ENCODE results near the gene C22orf15. TPM values are rescaled to one million over a fixed set of nuclear protein-coding genes. Genes with fewer than 3 reads are reported as not detected.

The C22orf15 gene
- total and polyA plus RNA-seq, 2 donors (not counting 3 experiments of a cell fraction or from before 2014, with no cell fraction given): 0.86 TPM; not detected in 1

DNA sequence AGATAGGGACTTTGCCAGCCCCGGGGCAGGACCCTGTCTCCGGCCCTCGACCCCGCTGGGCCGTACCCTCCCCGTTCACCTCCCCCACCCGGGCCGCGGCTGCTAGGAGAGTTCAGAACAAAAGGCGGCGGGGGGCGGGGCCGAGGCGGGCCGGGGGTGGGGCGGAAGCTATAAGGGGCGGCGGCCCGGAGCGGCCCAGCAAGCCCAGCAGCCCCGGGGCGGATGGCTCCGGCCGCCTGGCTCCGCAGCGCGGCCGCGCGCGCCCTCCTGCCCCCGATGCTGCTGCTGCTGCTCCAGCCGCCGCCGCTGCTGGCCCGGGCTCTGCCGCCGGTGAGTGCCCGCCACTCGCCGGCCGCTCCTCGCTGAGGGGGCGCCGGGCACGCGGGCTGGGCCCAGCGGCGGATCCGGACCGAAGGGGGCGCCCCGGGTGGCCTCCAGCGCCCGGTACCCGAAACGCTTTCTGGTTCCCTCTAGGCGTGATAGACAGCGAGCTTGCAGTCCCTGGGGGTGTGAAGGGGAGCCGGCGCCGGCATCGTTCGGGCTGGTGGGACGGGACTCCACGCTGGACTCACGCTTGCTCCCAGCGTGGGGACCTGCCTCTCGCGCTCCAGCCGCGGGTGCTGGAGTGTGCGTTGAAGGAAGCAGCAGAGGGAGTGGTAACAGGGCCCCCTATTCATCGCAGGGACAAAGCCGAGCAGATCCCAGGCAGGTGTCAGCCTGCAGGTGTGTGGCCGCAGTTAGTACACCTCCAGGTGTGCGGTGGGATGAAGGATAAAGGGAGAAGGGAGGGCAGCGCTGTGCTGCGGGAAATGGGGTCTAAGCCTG lies 10.1 kb downstream of the C22orf15 start, which contains the start of gene MMP11:
MMP11 (plus strand) TSS at position 201 of the 825 bp plus-strand sequence; CDS start at position 223, 22 bp downstream.
- TF ChIP-seq, protein P1, sequence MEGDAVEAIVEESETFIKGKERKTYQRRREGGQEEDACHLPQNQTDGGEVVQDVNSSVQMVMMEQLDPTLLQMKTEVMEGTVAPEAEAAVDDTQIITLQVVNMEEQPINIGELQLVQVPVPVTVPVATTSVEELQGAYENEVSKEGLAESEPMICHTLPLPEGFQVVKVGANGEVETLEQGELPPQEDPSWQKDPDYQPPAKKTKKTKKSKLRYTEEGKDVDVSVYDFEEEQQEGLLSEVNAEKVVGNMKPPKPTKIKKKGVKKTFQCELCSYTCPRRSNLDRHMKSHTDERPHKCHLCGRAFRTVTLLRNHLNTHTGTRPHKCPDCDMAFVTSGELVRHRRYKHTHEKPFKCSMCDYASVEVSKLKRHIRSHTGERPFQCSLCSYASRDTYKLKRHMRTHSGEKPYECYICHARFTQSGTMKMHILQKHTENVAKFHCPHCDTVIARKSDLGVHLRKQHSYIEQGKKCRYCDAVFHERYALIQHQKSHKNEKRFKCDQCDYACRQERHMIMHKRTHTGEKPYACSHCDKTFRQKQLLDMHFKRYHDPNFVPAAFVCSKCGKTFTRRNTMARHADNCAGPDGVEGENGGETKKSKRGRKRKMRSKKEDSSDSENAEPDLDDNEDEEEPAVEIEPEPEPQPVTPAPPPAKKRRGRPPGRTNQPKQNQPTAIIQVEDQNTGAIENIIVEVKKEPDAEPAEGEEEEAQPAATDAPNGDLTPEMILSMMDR (IDR thresholded peaks at IDR 0.05; ENCODE audit: extremely low read depth in 1 of 2, insufficient read depth in 1 of 2, low read depth in 1 of 2, low read length in 2 of 2): no peak
- TF ChIP-seq FOS (IDR thresholded peaks at IDR 0.05; ENCODE audit: borderline replicate concordance, insufficient read depth, low read length) (no peak), POLR2A (IDR thresholded peaks at IDR 0.05; ENCODE audit: low read depth, low read length) (peak; percentile 39), EZH2 (IDR thresholded peaks at IDR 0.05; ENCODE audit: borderline replicate concordance, low read depth, low read length, severe bottlenecking) (no peak), GATA2 (IDR thresholded peaks at IDR 0.05; ENCODE audit: insufficient read depth, insufficient read length, low read depth, low read length) (no peak), JUN (IDR thresholded peaks at IDR 0.05; ENCODE audit: borderline replicate concordance, insufficient read depth, insufficient read length, low read depth) (no peak), POLR2AphosphoS5 (IDR thresholded peaks at IDR 0.05; ENCODE audit: insufficient read depth, low read depth, low read length) (peak; percentile 35), MYC (IDR thresholded peaks at IDR 0.05; ENCODE audit: low read depth, low read length) (no peak)
- TF ChIP-seq, protein P2, sequence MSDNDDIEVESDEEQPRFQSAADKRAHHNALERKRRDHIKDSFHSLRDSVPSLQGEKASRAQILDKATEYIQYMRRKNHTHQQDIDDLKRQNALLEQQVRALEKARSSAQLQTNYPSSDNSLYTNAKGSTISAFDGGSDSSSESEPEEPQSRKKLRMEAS (IDR thresholded peaks at IDR 0.05; ENCODE audit: insufficient read depth, insufficient read length): no peak
- intact Hi-C loops (cut with micrococcal nuclease) (no loop called here), dilution Hi-C loops (cut with MboI; ENCODE audit: extremely low pct_ligation_motif_present, low sequenced_read_pairs) (no loop called here)
- no peaks in the 10 kb centered on the region for H3K27me3 ChIP-seq (ENCODE audit: control insufficient read depth in 2 of 2, insufficient read depth in 2 of 2, low read length in 2 of 2)
- peak within 1 kb of the TSS; percentile 15 to 27 (median 18) for H3K4me3 ChIP-seq (replicated peaks in 1 of 3; ENCODE audit: insufficient read depth in 1 of 3, low read depth in 1 of 3, low read length in 3 of 3)
- H3K9ac ChIP-seq (replicated peaks; ENCODE audit: extremely low read depth, insufficient read depth, low read length): peak within 1 kb of the TSS; percentile 58
- BruUV-seq (replicated peaks): no TSS peak
- FAIRE-seq: no peak
- no peak for DNase-seq (ENCODE audit: low read depth, low spot score)
- ChIA-PET CTCF (interaction anchor here (0.7 to 3.5 kb wide), 4 partner anchors 12 to 77 kb away, joined by 3 to 55 read pairs (median 6); partner anchors contain the start of gene SMARCB1), POLR2A (no interaction called here)
- no peaks in the 10 kb centered on the region for H3K9me1 ChIP-seq (replicated peaks; ENCODE audit: control insufficient read depth, extremely low read depth, insufficient read depth, low read length)
- H2AFZ ChIP-seq (ENCODE audit: low read depth, low read length): peak within 1 kb of the TSS; percentile 98
- H3K9me3 ChIP-seq (replicated peaks; ENCODE audit: control insufficient read depth, insufficient read depth, low read length): no peaks in the 10 kb centered on the region
- peaks cover 15% of the 10 kb centered on the region for H3K4me1 ChIP-seq (ENCODE audit: control insufficient read depth, extremely low read depth, insufficient read depth, low read length)
- H3K79me2 ChIP-seq (ENCODE audit: control insufficient read depth, insufficient read depth, low read length): no peaks in the 10 kb centered on the region
- no peaks in the 10 kb centered on the region for H3K36me3 ChIP-seq (ENCODE audit: control insufficient read depth in 2 of 2, extremely low read depth in 1 of 2, insufficient read depth in 2 of 2, low read length in 2 of 2)
- peak within 1 kb of the TSS; percentile 14 for H3K27ac ChIP-seq (ENCODE audit: insufficient read depth, low read depth, low read length)
- H3K4me2 ChIP-seq (ENCODE audit: insufficient read depth, low read length): peak within 1 kb of the TSS; percentile 74
- H4K20me1 ChIP-seq (replicated peaks; ENCODE audit: control insufficient read depth, extremely low read depth, insufficient read depth, low read length): no peaks in the 10 kb centered on the region
